Measurements from ENCODE around the gene EXOC3L4.

- TF ChIP-seq CTCF (IDR thresholded peaks at IDR 0.05; ENCODE audit: insufficient read depth, low read depth, low read length) (no peak), EZH2 (IDR thresholded peaks at IDR 0.05; ENCODE audit: insufficient read depth, low read length) (no peak)
Observed at GRCh38 chr14:103127356-103127755, 32.8 kb downstream of the EXOC3L4 start.

All from astrocyte (in vitro differentiated cells and primary cell).